ENCODE measurements around the gene PLB1.

The PLB1 gene

GRCh38 chr2:28493636-28494035, 2.2 kb upstream of the PLB1 start:
- FAIRE-seq = no peak
- DNase-seq (ENCODE audit: insufficient read length, low spot score) = no peak

- FAIRE-seq = no peak
These were observed 921 bp downstream of the PLB1 start for GRCh38 chr2:28496781-28497180.

GRCh38 chr2:28497206-28497605, 1.3 kb downstream of the PLB1 start:
- no peak for DNase-seq (ENCODE audit: insufficient read length, low spot score)
- no peak for FAIRE-seq

More at GRCh38 chr2:28496781-28497180, 921 bp downstream of the PLB1 start:
- DNase-seq (ENCODE audit: insufficient read length, low spot score) = no peak

DNA sequence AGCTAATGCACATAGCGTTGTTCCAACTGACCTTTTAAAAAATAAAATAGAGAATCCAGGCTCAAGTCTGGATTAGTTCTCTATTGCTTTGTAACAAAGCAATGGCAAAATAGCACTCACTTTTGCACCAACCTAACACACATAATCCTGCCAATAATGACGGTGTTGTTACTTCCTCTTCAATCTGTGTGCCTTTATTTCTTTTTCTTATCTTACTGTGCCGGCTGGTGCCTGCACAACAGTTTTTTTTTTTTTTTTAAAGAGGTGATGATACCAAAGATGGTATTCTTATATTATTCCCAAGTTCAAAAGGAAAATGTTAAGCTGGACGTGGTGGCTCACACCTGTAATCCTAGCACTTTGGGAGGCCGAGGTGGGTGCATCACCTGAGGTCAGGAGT, 3.4 kb downstream of the PLB1 start:
- DNase-seq (ENCODE audit: insufficient read length, low spot score) (no peak), FAIRE-seq (no peak)

GRCh38 chr2:28505361-28505760, 9.5 kb downstream of the PLB1 start:
- FAIRE-seq = no peak
- no peak for DNase-seq (ENCODE audit: insufficient read length, low spot score)

DNA sequence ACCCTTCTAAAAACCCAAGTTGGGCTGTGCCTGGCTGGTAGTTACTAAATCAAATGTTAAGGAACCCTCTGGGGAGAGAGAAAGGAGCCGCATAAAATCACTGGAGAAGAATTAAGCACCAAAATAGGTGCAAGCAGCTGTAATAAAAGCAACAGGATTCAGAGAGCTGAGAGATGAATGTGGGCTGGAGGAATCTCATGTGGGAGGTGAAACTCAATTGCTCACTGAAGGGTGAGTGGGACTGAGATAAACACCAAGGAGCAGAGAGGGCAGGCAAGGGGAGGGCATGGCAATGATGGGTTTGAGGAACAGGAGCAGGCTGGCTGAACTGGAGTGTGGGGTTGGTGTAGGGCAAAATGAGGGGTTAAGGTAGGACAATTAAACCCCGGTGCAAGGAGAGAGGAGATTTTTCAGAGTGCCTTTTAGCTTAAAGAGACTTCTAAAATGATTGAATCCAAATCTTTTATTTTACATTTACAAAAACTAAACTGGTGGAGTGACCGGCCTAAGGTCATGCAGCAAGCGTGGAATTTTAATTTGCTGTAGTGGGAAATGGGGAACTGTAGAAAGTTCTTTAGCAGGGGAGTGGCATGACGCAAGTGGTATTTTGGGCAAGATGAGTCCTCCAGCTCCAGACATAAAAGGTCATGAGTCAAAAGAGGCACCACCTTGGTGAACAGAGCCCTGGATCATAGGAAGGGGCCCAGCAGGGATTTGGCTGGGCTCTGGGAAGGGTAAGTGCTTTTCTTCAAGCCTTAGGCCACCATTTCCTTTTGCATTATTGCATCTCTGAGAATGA, 10.5 kb downstream of the PLB1 start:
- no peak for DNase-seq (ENCODE audit: insufficient read length, low spot score)
- no peak for FAIRE-seq

DNA sequence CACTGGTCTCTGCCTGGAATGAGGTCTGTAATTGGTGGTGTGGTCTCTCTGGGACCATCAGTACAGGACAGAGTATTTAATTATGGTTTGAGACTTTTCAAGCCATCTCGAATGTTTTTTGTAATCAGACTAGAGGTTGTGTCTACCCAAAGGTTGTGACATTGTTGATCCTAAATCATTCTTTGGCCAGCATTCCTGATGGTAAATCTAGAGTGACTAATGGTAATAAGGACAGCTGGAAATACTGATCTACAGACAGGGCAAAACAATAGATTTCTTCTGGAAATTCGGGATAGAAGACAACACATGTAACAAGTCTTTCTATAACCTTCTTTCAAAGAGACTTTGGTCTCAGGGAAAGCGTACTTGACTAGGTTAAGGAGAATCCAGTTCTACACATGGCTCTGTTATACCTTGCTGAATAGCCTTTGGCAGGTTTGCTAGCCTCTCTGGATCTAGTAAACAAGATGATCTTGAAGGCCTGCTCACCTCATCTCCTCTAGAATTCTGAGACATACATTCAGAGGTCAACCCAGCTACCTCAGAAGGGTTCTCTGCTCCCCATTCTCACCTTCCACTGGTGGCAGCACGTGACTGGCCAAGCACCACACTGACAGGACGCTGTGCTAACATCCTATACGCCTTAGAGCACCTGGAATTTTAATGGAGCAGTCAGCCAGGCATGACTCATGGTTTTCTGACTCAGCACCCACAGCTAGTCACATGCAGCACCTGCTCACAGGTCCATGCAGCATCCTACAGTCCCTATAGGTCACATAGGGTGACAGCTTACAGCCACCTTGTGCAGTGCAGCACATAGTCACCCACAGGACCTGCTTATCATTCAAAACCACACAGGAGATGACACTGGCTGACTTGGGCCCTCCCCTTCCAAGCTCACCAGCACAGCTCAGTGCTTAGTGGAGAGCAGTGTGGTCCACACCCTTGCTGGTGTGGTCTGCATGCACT, 12.2 kb downstream of the PLB1 start:
- DNase-seq (ENCODE audit: insufficient read length, low spot score) = no peak

DNA sequence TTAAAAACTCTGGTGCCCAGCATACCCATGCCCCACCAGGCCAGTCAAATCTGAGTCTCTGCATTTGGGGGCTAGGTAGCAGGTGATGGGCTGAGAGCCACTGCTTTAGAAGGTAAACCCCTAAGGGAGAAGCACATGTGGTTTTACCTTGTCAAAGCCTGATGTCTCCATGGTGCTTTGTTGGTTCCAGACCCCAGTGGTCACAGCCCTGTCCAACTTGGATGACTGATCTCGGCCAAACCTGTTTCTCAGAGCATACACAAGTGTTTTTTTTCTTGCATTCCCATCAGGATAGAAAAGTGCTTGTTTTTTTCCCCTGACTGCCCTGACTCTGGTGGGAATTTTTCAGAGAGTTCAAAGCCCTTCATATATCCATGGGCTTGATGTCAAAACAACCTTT, 13.5 kb downstream of the PLB1 start:
- FAIRE-seq = no peak
- no peak for DNase-seq (ENCODE audit: insufficient read length, low spot score)

More for the DNA sequence above, 12.2 kb downstream of the PLB1 start:
- peak; percentile 94 for FAIRE-seq

GRCh38 chr2:28510184-28510583, 14.3 kb downstream of the PLB1 start:
- DNase-seq (ENCODE audit: insufficient read length, low spot score) (no peak), FAIRE-seq (no peak)

GRCh38 chr2:28511871-28512606, 16.2 kb downstream of the PLB1 start:
- FAIRE-seq = no peak
- DNase-seq (ENCODE audit: insufficient read length, low spot score) = no peak

GRCh38 chr2:28512607-28512965, 16.7 kb downstream of the PLB1 start:
- FAIRE-seq = no peak
- no peak for DNase-seq (ENCODE audit: insufficient read length, low spot score)

DNA sequence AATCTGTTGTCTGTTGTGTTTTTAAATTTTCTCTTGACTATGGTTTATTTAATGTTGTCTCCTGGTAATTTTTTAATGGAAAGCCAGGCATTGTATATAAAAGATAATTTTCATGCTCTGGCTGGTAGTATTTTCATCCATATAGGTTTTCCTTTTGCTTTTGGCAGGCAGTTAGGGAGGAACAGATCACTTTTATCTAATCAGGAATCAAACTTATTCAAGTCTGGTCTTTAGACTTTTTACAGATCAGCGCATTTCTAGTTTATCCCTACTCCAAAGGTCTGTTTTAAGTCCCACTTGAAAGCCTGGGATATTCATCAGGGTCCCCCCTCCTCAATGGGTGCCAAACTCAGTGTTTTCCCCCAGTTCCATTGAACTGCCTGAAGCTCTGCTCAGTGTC, 17.2 kb downstream of the PLB1 start:
- FAIRE-seq (no peak), DNase-seq (ENCODE audit: insufficient read length, low spot score) (no peak)

DNA sequence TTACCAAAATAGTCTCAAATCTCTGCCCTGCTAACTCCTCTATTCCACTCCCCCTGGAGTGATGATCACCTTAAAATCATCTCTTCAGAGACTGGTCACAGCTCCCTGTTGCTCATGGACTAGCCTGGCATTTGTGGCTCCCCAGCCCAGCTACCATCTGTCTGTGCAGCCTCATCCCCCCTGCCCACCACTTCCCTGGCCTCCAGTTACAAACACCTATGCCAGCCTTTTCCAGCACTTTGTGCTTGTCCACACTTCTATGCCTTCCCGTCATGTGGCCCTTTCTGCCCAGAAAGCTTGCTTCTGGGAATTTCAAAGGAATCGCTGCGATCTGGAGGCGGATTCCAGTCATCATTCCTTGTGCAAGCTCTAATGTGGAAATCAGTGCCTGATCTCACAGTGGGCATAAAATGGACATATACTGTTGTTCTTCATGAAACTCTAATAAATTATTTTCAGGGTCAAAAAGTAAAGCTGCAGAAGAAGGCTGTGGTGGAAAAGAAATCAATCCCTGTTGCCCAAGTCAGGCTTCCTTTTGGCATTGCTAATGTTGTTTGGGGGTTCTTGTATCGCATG, 19.4 kb downstream of the PLB1 start:
- no peak for FAIRE-seq
- no peak for DNase-seq (ENCODE audit: insufficient read length, low spot score)

- FAIRE-seq (no peak), DNase-seq (ENCODE audit: insufficient read length, low spot score) (no peak)
These were observed 20.6 kb downstream of the PLB1 start for GRCh38 chr2:28516430-28516829.

- FAIRE-seq (no peak), DNase-seq (ENCODE audit: insufficient read length, low spot score) (no peak)
These were observed 21.1 kb downstream of the PLB1 start for GRCh38 chr2:28516950-28517349.

DNA sequence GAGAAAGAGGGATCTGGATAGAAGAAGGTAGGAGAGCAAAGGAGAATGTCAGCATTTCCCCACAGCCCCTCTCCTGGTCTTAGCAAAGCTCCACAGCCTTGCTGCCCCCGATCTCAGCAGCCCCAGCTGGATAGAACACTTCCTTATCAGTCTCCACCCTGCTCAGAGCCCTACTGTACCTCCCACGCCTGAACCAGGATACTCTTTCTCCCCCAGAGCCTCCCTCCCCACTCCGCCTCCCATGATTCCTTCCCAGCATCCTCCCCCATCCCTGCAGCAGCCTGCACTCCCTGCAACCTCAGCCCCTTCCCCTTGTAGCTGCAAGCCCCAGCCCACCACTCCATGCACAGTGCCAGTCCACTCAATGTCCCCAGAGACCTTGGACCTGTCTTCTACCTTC, 25.8 kb downstream of the PLB1 start:
- no peak for DNase-seq (ENCODE audit: insufficient read length, low spot score)
- no peak for FAIRE-seq

- FAIRE-seq (no peak), DNase-seq (ENCODE audit: insufficient read length, low spot score) (no peak)
These were observed 26.6 kb downstream of the PLB1 start for GRCh38 chr2:28522481-28522880.

- FAIRE-seq (no peak), DNase-seq (ENCODE audit: insufficient read length, low spot score) (no peak)
These were observed 28.0 kb downstream of the PLB1 start for GRCh38 chr2:28523902-28524301.

DNA sequence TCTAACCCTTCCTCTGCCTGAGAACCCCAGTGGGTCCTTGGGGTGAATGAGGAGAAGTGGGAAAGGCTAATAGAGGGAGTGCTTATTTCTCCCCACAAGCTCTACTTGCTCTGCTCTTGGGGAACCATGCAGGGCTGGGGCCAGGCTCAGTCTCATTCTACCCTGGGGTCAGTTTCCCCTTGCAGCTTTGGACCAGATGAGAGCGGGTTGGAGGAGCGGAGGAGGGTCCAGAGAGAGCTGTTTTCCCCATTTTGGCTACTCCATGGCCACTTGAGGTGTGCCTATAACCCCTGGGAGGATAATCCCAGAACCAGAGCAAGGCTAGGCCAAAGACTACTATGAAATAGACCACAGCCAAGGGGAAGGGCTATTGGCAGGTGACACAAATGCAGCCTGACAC, 29.6 kb downstream of the PLB1 start:
- DNase-seq (ENCODE audit: insufficient read length, low spot score) = no peak
- no peak for FAIRE-seq

DNA sequence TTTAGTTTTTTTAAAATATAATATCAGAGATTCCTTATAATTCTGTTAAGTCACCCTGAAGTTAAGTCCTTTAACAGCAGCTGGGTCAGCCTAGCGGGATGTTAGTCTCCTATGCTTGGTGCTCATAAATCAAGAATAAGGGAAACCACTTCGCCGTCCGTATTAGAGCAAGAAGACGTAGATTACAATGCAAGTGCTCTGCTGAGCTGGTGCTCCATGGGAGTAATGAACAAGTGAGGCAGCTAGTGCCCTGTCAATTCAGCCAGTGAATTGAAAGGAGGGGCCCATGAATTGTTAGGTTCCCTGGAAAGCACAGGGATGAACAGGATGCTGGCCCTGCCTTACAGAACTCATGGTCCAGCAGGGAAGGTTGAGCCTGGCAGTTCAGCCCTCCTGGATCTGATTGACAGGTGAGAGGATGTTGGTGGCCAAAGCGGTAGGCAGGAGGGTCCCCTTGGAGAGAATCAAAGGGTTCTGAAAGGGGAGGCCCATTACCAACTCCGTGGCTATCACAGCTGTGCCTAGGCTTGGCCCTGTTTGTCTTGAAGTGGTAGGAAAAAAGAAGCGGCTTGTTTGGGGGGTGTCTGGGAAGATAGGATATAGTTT, 30.8 kb downstream of the PLB1 start:
- FAIRE-seq (no peak), DNase-seq (ENCODE audit: insufficient read length, low spot score) (no peak)
